OCI-LY7 (cell line): ENCODE results near the gene SPINDOC. TPM values are rescaled to one million over a fixed set of nuclear protein-coding genes. Genes with fewer than 3 reads are reported as not detected.

Source experiments
- BruUV-seq: library from RNA; stranded (reverse); fragments of 400-500 nt; replicated peaks from 2 replicates; lab custom pipeline; 2021; lab: Mats Ljungman, UMichigan
- CTCF ChIA-PET: fragments of 300-600 bp; sonication (Branson Sonifier 250); formaldehyde crosslinking; loops from one replicate; lab custom pipeline; 2022; ENCODE audit warnings: antibody characterized with exemption; ENCODE audit not compliant: unreplicated experiment; lab: Charles Lee
- POLR2A ChIA-PET: fragments of 300-600 bp; sonication (Branson Sonifier 250); formaldehyde crosslinking; loops from one replicate; lab custom pipeline; 2022; ENCODE audit warnings: antibody characterized with exemption; lab: Charles Lee
- DNase-seq: peaks from one replicate; pipeline ENCODE4 v3.0.0-alpha.2; 2015; ENCODE audit warnings: low spot score
- H2AFZ ChIP-seq: fragments of 200-600 bp; sonication (generic), shearing (Covaris generic); 2 replicates; pipeline ENCODE4 v1.6.1; 2014; ENCODE audit warnings: mild to moderate bottlenecking, antibody characterized with exemption, low read length, moderate library complexity
- H3K27ac ChIP-seq: fragments of 200-600 bp; sonication (generic); 2 replicates; pipeline ENCODE4 v1.5.1; 2014; ENCODE audit warnings: mixed run types, low read depth, mild to moderate bottlenecking, moderate library complexity, low read length, inconsistent platforms; ENCODE audit not compliant: poor library complexity, severe bottlenecking
- H3K36me3 ChIP-seq: fragments of 200-600 bp; sonication (generic); 2 replicates; pipeline ENCODE4 v1.6.1; 2014; ENCODE audit warnings: mild to moderate bottlenecking, antibody characterized with exemption, low read length, moderate library complexity, mixed read lengths; ENCODE audit not compliant: insufficient read depth
- H3K4me1 ChIP-seq: fragments of 200-600 bp; sonication (generic); 2 replicates; pipeline ENCODE4 v1.5.1; 2014; ENCODE audit warnings: mild to moderate bottlenecking, low read length; ENCODE audit not compliant: insufficient read depth, poor library complexity, severe bottlenecking
- H3K4me2 ChIP-seq: fragments of 200-600 bp; sonication (generic); 2 replicates; pipeline ENCODE4 v1.6.1; 2014; ENCODE audit warnings: mild to moderate bottlenecking, low read length
- H3K4me3 ChIP-seq: fragments of 200-600 bp; sonication (generic); 2 replicates; pipeline ENCODE4 v1.5.1; 2014; ENCODE audit warnings: mild to moderate bottlenecking, low read depth, low read length; ENCODE audit not compliant: poor library complexity, severe bottlenecking
- H3K79me2 ChIP-seq: fragments of 200-600 bp; sonication (generic); 2 replicates; pipeline ENCODE4 v1.6.1; 2016; ENCODE audit warnings: low read depth, mild to moderate bottlenecking, low read length, moderate library complexity, mixed read lengths; ENCODE audit not compliant: insufficient read depth
- H3K9me2 ChIP-seq: fragments of 200-600 bp; sonication (generic); 2 replicates; pipeline ENCODE4 v1.6.1; 2016; ENCODE audit warnings: mild to moderate bottlenecking, low read length, mixed read lengths; ENCODE audit not compliant: insufficient read depth
- H3K9me3 ChIP-seq: fragments of 200-600 bp; sonication (generic); 2 replicates; pipeline ENCODE4 v1.6.1; 2014; ENCODE audit warnings: mild to moderate bottlenecking, mixed run types, low read length, mixed read lengths
- H4K20me1 ChIP-seq: fragments of 200-600 bp; sonication (generic); 2 replicates; pipeline ENCODE4 v1.6.1; 2014; ENCODE audit warnings: mild to moderate bottlenecking, antibody characterized with exemption, low read length, moderate library complexity, mixed read lengths; ENCODE audit not compliant: insufficient read depth
- EZH2phosphoT487 ChIP-seq: fragments of 200-600 bp; sonication (generic); IDR thresholded peaks from 2 replicates; pipeline ENCODE4 v1.6.1; 2018; ENCODE audit warnings: low read depth, borderline replicate concordance, mild to moderate bottlenecking, mixed run types, antibody characterized with exemption, low read length, moderate library complexity, mixed read lengths
- intact Hi-C: fragments of 100-400 bp; cut with micrococcal nuclease; formaldehyde crosslinking; loops from one replicate; pipeline ENCODE4 v1.10.0; 2022; ENCODE audit not compliant: unreplicated experiment
- total RNA-seq, 2 experiments: library from RNA; depleted of rRNA in 1 of 2; stranded (reverse); fragments of >200 nt in 1 of 2; shearing (Covaris generic) in 1 of 2; gene quantifications; 2 replicates each; pipeline ENCODE4 v1.2.3, GENCODE V29; 2014 to 2022
- TF ChIP-seq, protein P1 (sequence below): fragments of 200-600 bp; sonication (generic); conservative IDR thresholded peaks from 2 replicates; pipeline ENCODE4 v1.5.1; 2014; ENCODE audit warnings: mild to moderate bottlenecking, antibody characterized with exemption, low read length, moderate library complexity, mixed read lengths

Gene SPINDOC
- total RNA-seq, 2 experiments from 2014 or later = 57.9 to 81.8 TPM

DNA sequence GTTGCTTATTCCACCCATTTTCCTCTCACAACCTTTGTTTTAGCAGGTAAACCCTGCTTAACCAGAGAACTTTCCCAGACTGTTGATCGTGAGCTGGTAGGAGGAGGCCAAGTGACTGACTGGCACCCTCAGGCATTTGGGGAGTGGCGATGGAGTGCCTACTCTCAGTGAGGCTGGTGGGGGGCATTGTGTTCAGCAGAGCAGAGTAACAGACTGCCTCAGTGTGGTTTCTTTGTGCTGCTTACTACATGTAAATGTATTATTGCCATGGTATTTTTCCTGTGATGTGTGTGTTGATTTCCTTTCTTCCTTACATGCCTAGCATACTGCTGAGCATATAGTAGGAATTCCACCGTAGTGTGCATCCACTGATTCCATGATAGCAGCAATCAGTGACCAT lies 28.3 kb downstream of the SPINDOC start:
- CTCF ChIA-PET = no interaction called here
- BruUV-seq = TSS peak; percentile 25
- Histone ChIP-seq H3K27ac (no peak overlapping the region), H3K9me3 (no peaks in the 10 kb centered on the region), H3K4me1 (peaks cover 42% of the 10 kb centered on the region), H3K4me2 (peak overlapping the region; percentile 100), H4K20me1 (peaks cover 42% of the 10 kb centered on the region), H3K9me2 (no peaks in the 10 kb centered on the region), H2AFZ (no peak overlapping the region), H3K36me3 (peaks cover 56% of the 10 kb centered on the region), H3K79me2 (peaks cover 73% of the 10 kb centered on the region), H3K4me3 (peak overlapping the region; percentile 97)
- POLR2A ChIA-PET = interaction anchor here (1.1 kb wide), 1 partner anchor 11 kb away, joined by 3 read pairs; no protein-coding TSS in a partner anchor
- DNase-seq = no peak
- TF ChIP-seq EZH2phosphoT487 = no peak
- TF ChIP-seq, protein P1, sequence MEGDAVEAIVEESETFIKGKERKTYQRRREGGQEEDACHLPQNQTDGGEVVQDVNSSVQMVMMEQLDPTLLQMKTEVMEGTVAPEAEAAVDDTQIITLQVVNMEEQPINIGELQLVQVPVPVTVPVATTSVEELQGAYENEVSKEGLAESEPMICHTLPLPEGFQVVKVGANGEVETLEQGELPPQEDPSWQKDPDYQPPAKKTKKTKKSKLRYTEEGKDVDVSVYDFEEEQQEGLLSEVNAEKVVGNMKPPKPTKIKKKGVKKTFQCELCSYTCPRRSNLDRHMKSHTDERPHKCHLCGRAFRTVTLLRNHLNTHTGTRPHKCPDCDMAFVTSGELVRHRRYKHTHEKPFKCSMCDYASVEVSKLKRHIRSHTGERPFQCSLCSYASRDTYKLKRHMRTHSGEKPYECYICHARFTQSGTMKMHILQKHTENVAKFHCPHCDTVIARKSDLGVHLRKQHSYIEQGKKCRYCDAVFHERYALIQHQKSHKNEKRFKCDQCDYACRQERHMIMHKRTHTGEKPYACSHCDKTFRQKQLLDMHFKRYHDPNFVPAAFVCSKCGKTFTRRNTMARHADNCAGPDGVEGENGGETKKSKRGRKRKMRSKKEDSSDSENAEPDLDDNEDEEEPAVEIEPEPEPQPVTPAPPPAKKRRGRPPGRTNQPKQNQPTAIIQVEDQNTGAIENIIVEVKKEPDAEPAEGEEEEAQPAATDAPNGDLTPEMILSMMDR = no peak
- intact Hi-C loops = loop anchor here (2.0 kb wide), 1 partner anchor 17 kb away; no protein-coding TSS in a partner anchor

GRCh38 chr11:63843041-63843440 lies 29.8 kb downstream of the SPINDOC start:
- CTCF ChIA-PET = no interaction called here
- Histone ChIP-seq H3K4me3 (no peak overlapping the region), H3K9me3 (no peaks in the 10 kb centered on the region), H3K9me2 (no peaks in the 10 kb centered on the region), H3K27ac (no peak overlapping the region), H4K20me1 (peaks cover 42% of the 10 kb centered on the region), H3K4me1 (peaks cover 33% of the 10 kb centered on the region), H3K4me2 (0 out of 2 replicates have a peak overlapping the region, but pooled peaks have one; percentile 34), H2AFZ (no peak overlapping the region), H3K79me2 (peaks cover 88% of the 10 kb centered on the region), H3K36me3 (peaks cover 56% of the 10 kb centered on the region)
- no TSS peak for BruUV-seq
- intact Hi-C loops = no loop called here
- POLR2A ChIA-PET = interaction anchor here (0.7 to 1.8 kb wide), 4 partner anchors 10 to 31 kb away, joined by 3 to 11 read pairs (median 3); no protein-coding TSS in a partner anchor
- no peak for TF ChIP-seq EZH2phosphoT487
- TF ChIP-seq, protein P1 = no peak
- no peak for DNase-seq

DNA sequence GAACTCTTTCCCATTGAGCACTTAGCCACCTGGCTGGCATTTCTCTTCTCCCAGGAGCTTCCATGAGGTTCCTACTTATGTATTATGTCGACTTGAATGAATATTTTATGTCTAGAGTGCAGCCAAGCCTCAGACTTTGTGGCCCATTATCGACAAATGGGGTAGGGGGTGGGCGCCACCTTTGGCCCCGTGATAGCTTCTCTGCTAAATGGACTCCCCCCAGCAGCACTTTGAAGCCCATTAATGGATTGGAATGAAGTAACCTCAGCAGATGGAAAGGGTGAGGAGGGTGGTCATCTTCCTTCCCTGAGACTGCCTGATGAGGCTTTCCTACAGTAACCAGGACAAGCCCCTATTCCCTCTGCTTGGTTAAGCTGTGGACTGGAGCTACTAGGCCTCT lies 31.6 kb downstream of the SPINDOC start:
- POLR2A ChIA-PET = interaction anchor here (0.8 to 1.2 kb wide), 2 partner anchors 35 to 121 kb away, joined by 3 to 4 read pairs; no protein-coding TSS in a partner anchor
- Histone ChIP-seq H3K9me3 (no peaks in the 10 kb centered on the region), H2AFZ (no peak overlapping the region), H4K20me1 (peaks cover 37% of the 10 kb centered on the region), H3K4me1 (peaks cover 30% of the 10 kb centered on the region), H3K4me2 (no peak overlapping the region), H3K36me3 (peaks cover 56% of the 10 kb centered on the region), H3K4me3 (no peak overlapping the region), H3K9me2 (no peaks in the 10 kb centered on the region), H3K27ac (no peak overlapping the region), H3K79me2 (peaks cover 94% of the 10 kb centered on the region)
- CTCF ChIA-PET = interaction anchor here (0.6 to 0.7 kb wide), 2 partner anchors 232 to 340 kb away, joined by 3 to 7 read pairs; no protein-coding TSS in a partner anchor
- intact Hi-C loops = no loop called here
- BruUV-seq = no TSS peak
- TF ChIP-seq EZH2phosphoT487 = no peak
- TF ChIP-seq, protein P1 = no peak
- DNase-seq = no peak
